HEK293 (cell line): Measurements from ENCODE around the gene ARHGAP8.
A peak's percentile ranks its signal among the peaks of the same experiment; 100 is the strongest.

Source experiments
- EGR2 ChIP-seq: fragments of 450-650 bp; formaldehyde crosslinking; IDR thresholded peaks from 2 replicates; pipeline ENCODE4 v1.5.1; 2016; ENCODE audit warnings: low read depth, missing biosample characterization, missing genetic modification characterization
- GLI2 ChIP-seq: fragments of 450-650 bp; formaldehyde crosslinking; IDR thresholded peaks from 2 replicates; pipeline ENCODE4; 2017; ENCODE audit warnings: missing biosample characterization, missing genetic modification characterization, low read depth, borderline replicate concordance
- GLIS2 ChIP-seq: fragments of 450-650 bp; formaldehyde crosslinking; IDR thresholded peaks from 2 replicates; pipeline ENCODE4 v1.5.1; 2016; ENCODE audit warnings: missing biosample characterization, missing genetic modification characterization
- HOXC10 ChIP-seq: sonication (generic); formaldehyde crosslinking; IDR thresholded peaks from 2 replicates; pipeline ENCODE4 v1.8.1; 2023; ENCODE audit warnings: mild to moderate bottlenecking, missing genetic modification reagents
- IKZF3 ChIP-seq: fragments of 450-650 bp; IDR thresholded peaks from 2 replicates; pipeline ENCODE4 v1.5.0; 2018; ENCODE audit warnings: missing biosample characterization, mild to moderate bottlenecking, missing genetic modification characterization, moderate library complexity
- KLF8 ChIP-seq: fragments of 450-650 bp; formaldehyde crosslinking; IDR thresholded peaks from 2 replicates; pipeline ENCODE4 v1.5.1; 2016; ENCODE audit warnings: missing biosample characterization, missing genetic modification characterization
- ZBTB8A ChIP-seq: fragments of 450-650 bp; formaldehyde crosslinking; IDR thresholded peaks from 2 replicates; pipeline ENCODE4 v1.5.1; 2016; ENCODE audit warnings: missing biosample characterization, missing genetic modification characterization
- ZNF114 ChIP-seq: fragments of 450-650 bp; formaldehyde crosslinking; IDR thresholded peaks from 2 replicates; pipeline ENCODE4 v1.5.0; 2017; ENCODE audit warnings: missing biosample characterization, missing genetic modification characterization
- ZNF16 ChIP-seq: fragments of 450-650 bp; formaldehyde crosslinking; IDR thresholded peaks from 2 replicates; pipeline ENCODE4 v1.5.1; 2016; ENCODE audit warnings: low read depth, missing biosample characterization, missing genetic modification characterization
- ZNF335 ChIP-seq: fragments of 450-650 bp; formaldehyde crosslinking; conservative IDR thresholded peaks from 2 replicates; pipeline ENCODE4 v1.5.1; 2016; ENCODE audit warnings: missing biosample characterization, missing genetic modification characterization
- ZNF354C ChIP-seq: fragments of 450-650 bp; formaldehyde crosslinking; IDR thresholded peaks from 2 replicates; pipeline ENCODE4 v1.5.1; 2016; ENCODE audit warnings: missing biosample characterization, missing genetic modification characterization, low read depth, borderline replicate concordance
- ZNF404 ChIP-seq: fragments of 450-650 bp; formaldehyde crosslinking; IDR thresholded peaks from 2 replicates; pipeline ENCODE4 v1.5.1; 2017; ENCODE audit warnings: missing biosample characterization, missing genetic modification characterization
- ZNF416 ChIP-seq: fragments of 450-650 bp; formaldehyde crosslinking; IDR thresholded peaks from 2 replicates; pipeline ENCODE4 v1.5.1; 2016; ENCODE audit warnings: missing biosample characterization, missing genetic modification characterization
- ZNF510 ChIP-seq: fragments of 450-650 bp; formaldehyde crosslinking; IDR thresholded peaks from 2 replicates; pipeline ENCODE4 v1.5.1; 2018; ENCODE audit warnings: mild to moderate bottlenecking, missing genetic modification characterization, missing biosample characterization; ENCODE audit not compliant: insufficient replicate concordance
- ZNF747 ChIP-seq: fragments of 450-650 bp; formaldehyde crosslinking; IDR thresholded peaks from 2 replicates; pipeline ENCODE4 v1.5.1; 2016; ENCODE audit warnings: missing biosample characterization, missing genetic modification characterization
- ZNF768 ChIP-seq: fragments of 450-650 bp; formaldehyde crosslinking; IDR thresholded peaks from 2 replicates; pipeline ENCODE4 v1.5.1; 2018; ENCODE audit warnings: missing biosample characterization, mild to moderate bottlenecking, missing genetic modification characterization
- ZNF792 ChIP-seq: fragments of 450-650 bp; formaldehyde crosslinking; IDR thresholded peaks from 2 replicates; pipeline ENCODE4 v1.5.1; 2016; ENCODE audit warnings: missing biosample characterization, missing genetic modification characterization
- ZNF830 ChIP-seq: fragments of 450-650 bp; IDR thresholded peaks from 2 replicates; pipeline ENCODE4 v1.5.0; 2018; ENCODE audit warnings: missing biosample characterization, missing genetic modification characterization, low read depth, mild to moderate bottlenecking, moderate library complexity
- ZSCAN30 ChIP-seq: fragments of 450-650 bp; IDR thresholded peaks from 2 replicates; pipeline ENCODE4 v1.5.1; 2018; ENCODE audit warnings: missing biosample characterization, mild to moderate bottlenecking, missing genetic modification characterization, moderate library complexity
- TF ChIP-seq, protein P1 (sequence below): fragments of 450-650 bp; formaldehyde crosslinking; optimal IDR thresholded peaks from 2 replicates; pipeline ENCODE3; 2016; ENCODE audit warnings: missing biosample characterization, mild to moderate bottlenecking, missing genetic modification characterization
- TF ChIP-seq, protein P2 (sequence below): fragments of 450-650 bp; formaldehyde crosslinking; IDR thresholded peaks from 2 replicates; pipeline ENCODE4 v1.5.1; 2016; ENCODE audit warnings: missing biosample characterization, missing genetic modification characterization
- TF ChIP-seq, protein P3 (sequence below): fragments of 450-650 bp; formaldehyde crosslinking; conservative IDR thresholded peaks from 2 replicates; pipeline ENCODE4 v1.5.1; 2016; ENCODE audit warnings: low read depth, missing biosample characterization, missing genetic modification characterization
- TF ChIP-seq, protein P4 (sequence below): fragments of 450-650 bp; formaldehyde crosslinking; IDR thresholded peaks from 2 replicates; pipeline ENCODE4 v1.5.1; 2017; ENCODE audit warnings: missing biosample characterization, missing genetic modification characterization
- TF ChIP-seq, protein P5 (sequence below): fragments of 450-650 bp; formaldehyde crosslinking; IDR thresholded peaks from 2 replicates; pipeline ENCODE4 v1.5.1; 2016; ENCODE audit warnings: missing biosample characterization, missing genetic modification characterization
- TF ChIP-seq, protein P6 (sequence below): fragments of 450-650 bp; formaldehyde crosslinking; IDR thresholded peaks from 2 replicates; pipeline ENCODE4 v1.5.1; 2016; ENCODE audit warnings: missing biosample characterization, missing genetic modification characterization

Gene ARHGAP8

DNA sequence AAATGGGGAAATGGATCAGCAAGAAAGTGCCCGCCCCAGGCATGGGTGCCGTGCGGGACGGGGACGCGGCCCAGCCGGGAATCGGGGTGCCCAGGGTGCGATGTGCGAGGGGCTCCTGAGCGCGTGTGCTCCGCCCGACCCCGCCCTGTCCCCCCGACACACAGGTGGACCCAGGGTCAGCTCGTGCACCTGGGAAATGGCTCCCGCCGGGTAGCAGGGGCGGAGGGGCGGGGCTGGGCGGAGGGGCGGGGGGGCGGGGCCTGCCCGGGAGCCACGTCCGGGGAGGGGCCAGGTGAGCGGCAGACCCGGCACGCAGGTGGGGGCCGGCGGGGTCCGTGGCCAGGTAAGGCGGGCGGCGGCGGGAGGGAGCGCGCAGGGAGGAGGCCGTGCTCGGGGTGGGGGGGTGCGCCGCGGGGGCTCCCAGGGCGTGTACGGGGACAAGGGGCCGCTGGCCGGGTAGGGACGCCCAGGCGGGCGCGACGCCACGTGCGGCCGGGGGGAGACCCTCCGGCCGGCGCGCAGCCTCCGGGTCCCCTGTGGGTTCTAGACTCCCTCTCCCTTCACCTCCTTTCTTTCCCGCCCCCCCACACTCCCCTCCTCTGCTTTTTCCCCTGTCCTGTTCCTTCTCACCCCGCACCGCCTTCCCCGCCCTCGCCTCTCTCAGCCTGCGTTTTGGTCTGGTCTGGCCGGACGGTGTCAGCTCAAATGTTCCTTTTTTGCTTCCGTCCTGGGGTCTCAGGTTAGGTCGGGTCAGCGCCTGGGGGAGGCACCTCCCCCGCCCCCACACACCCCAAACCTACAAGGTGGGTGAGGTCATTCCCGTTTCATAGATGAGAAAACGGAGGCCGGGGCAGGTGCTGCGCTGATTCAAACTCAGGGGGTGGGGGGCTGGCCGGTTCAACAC, at the start of gene ARHGAP8 (continued):
- TF ChIP-seq, protein P1, sequence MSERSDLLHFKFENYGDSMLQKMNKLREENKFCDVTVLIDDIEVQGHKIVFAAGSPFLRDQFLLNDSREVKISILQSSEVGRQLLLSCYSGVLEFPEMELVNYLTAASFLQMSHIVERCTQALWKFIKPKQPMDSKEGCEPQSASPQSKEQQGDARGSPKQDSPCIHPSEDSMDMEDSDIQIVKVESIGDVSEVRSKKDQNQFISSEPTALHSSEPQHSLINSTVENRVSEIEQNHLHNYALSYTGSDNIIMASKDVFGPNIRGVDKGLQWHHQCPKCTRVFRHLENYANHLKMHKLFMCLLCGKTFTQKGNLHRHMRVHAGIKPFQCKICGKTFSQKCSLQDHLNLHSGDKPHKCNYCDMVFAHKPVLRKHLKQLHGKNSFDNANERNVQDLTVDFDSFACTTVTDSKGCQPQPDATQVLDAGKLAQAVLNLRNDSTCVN (tag by site-specific recombination): peak; percentile 34
- TF ChIP-seq ZNF768 (tag by site-specific recombination) (no peak), ZNF747 (tag by site-specific recombination) (no peak), EGR2 (peak; percentile 90), ZNF114 (tag by site-specific recombination) (no peak), GLI2 (tag by site-specific recombination) (no peak), ZNF354C (no peak), ZNF16 (no peak), ZSCAN30 (tag by site-specific recombination) (0 out of 2 replicates have a peak, but pooled peaks have one; percentile 45), ZNF404 (tag by site-specific recombination) (no peak), ZNF830 (tag by site-specific recombination) (no peak), HOXC10 (no peak), GLIS2 (tag by site-specific recombination) (peak; percentile 44; the same call in 1 of the 2 replicates), ZNF510 (tag by site-specific recombination) (no peak), KLF8 (tag by site-specific recombination) (peak; percentile 70), ZNF416 (tag by site-specific recombination) (no peak), ZNF335 (tag by site-specific recombination) (0 out of 2 replicates have a peak, but pooled peaks have one; percentile 16), ZNF792 (no peak), IKZF3 (tag by site-specific recombination) (no peak), ZBTB8A (tag by site-specific recombination) (peak; percentile 18; the same call in 1 of the 2 replicates)
- TF ChIP-seq, protein P2, sequence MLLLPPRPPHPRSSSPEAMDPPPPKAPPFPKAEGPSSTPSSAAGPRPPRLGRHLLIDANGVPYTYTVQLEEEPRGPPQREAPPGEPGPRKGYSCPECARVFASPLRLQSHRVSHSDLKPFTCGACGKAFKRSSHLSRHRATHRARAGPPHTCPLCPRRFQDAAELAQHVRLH (tag by site-specific recombination): no peak
- TF ChIP-seq, protein P3, sequence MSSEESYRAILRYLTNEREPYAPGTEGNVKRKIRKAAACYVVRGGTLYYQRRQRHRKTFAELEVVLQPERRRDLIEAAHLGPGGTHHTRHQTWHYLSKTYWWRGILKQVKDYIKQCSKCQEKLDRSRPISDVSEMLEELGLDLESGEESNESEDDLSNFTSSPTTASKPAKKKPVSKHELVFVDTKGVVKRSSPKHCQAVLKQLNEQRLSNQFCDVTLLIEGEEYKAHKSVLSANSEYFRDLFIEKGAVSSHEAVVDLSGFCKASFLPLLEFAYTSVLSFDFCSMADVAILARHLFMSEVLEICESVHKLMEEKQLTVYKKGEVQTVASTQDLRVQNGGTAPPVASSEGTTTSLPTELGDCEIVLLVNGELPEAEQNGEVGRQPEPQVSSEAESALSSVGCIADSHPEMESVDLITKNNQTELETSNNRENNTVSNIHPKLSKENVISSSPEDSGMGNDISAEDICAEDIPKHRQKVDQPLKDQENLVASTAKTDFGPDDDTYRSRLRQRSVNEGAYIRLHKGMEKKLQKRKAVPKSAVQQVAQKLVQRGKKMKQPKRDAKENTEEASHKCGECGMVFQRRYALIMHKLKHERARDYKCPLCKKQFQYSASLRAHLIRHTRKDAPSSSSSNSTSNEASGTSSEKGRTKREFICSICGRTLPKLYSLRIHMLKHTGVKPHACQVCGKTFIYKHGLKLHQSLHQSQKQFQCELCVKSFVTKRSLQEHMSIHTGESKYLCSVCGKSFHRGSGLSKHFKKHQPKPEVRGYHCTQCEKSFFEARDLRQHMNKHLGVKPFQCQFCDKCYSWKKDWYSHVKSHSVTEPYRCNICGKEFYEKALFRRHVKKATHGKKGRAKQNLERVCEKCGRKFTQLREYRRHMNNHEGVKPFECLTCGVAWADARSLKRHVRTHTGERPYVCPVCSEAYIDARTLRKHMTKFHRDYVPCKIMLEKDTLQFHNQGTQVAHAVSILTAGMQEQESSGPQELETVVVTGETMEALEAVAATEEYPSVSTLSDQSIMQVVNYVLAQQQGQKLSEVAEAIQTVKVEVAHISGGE: 0 out of 2 replicates have a peak, but pooled peaks have one; percentile 13
- TF ChIP-seq, protein P4, sequence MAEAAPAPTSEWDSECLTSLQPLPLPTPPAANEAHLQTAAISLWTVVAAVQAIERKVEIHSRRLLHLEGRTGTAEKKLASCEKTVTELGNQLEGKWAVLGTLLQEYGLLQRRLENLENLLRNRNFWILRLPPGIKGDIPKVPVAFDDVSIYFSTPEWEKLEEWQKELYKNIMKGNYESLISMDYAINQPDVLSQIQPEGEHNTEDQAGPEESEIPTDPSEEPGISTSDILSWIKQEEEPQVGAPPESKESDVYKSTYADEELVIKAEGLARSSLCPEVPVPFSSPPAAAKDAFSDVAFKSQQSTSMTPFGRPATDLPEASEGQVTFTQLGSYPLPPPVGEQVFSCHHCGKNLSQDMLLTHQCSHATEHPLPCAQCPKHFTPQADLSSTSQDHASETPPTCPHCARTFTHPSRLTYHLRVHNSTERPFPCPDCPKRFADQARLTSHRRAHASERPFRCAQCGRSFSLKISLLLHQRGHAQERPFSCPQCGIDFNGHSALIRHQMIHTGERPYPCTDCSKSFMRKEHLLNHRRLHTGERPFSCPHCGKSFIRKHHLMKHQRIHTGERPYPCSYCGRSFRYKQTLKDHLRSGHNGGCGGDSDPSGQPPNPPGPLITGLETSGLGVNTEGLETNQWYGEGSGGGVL (tag by site-specific recombination): peak; percentile 75
- TF ChIP-seq, protein P5, sequence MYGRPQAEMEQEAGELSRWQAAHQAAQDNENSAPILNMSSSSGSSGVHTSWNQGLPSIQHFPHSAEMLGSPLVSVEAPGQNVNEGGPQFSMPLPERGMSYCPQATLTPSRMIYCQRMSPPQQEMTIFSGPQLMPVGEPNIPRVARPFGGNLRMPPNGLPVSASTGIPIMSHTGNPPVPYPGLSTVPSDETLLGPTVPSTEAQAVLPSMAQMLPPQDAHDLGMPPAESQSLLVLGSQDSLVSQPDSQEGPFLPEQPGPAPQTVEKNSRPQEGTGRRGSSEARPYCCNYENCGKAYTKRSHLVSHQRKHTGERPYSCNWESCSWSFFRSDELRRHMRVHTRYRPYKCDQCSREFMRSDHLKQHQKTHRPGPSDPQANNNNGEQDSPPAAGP: 0 out of 2 replicates have a peak, but pooled peaks have one; percentile 14
- TF ChIP-seq, protein P6, sequence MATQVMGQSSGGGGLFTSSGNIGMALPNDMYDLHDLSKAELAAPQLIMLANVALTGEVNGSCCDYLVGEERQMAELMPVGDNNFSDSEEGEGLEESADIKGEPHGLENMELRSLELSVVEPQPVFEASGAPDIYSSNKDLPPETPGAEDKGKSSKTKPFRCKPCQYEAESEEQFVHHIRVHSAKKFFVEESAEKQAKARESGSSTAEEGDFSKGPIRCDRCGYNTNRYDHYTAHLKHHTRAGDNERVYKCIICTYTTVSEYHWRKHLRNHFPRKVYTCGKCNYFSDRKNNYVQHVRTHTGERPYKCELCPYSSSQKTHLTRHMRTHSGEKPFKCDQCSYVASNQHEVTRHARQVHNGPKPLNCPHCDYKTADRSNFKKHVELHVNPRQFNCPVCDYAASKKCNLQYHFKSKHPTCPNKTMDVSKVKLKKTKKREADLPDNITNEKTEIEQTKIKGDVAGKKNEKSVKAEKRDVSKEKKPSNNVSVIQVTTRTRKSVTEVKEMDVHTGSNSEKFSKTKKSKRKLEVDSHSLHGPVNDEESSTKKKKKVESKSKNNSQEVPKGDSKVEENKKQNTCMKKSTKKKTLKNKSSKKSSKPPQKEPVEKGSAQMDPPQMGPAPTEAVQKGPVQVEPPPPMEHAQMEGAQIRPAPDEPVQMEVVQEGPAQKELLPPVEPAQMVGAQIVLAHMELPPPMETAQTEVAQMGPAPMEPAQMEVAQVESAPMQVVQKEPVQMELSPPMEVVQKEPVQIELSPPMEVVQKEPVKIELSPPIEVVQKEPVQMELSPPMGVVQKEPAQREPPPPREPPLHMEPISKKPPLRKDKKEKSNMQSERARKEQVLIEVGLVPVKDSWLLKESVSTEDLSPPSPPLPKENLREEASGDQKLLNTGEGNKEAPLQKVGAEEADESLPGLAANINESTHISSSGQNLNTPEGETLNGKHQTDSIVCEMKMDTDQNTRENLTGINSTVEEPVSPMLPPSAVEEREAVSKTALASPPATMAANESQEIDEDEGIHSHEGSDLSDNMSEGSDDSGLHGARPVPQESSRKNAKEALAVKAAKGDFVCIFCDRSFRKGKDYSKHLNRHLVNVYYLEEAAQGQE (tag by site-specific recombination): no peak
- TF ChIP-seq, all 188 proteins: peak for 20
